ENCODE measurements around the gene AGAP1. TPM values are rescaled to one million over a fixed set of nuclear protein-coding genes. Genes with fewer than 3 reads are reported as not detected.

AGAP1 gene
- total RNA-seq, 2 donors from 2014 or later = 22.5 to 23.9 TPM

DNA sequence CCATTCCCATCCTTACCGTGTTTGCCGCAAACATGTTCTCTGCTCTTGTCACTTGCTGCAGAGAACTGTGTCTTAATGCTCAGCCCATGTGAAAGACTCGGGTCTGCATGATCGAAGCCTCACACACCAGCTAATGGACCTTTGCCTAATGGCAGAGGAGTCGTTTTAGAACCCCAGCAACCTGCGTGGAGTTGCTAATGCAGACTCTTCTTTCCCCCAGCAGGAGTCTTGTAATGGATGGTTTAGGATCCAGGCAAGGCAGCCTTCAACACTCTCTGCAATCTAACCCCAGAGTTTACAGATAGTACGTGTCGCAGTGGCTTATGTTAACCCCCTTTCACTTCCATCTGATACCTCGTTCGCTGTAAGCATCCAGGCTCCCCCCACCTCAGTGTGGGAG lies 316.4 kb downstream of the AGAP1 start:
- intact Hi-C loops (cut with DNase I) = no loop called here
- ATAC-seq = no peak
- DNase-seq = no peak

DNA sequence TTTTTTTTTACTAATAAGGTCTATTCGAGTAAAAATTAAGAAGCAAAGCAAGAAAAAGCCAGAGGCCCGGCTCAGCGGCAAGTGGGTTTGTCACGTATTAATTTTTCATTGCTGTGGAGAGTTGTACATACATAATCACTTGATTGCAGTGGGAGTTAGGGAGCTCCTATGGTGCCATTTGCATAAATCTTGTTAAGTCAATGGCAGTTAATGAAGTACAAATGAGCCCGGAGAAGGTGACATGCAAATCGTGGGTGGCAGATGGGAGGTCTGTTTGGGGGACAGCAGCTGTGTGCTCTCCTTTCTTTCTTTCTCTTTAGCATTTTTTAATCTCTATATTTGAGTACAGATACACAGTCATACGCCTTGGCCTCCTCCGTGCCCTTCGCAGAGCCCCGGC lies 317.0 kb downstream of the AGAP1 start:
- ATAC-seq = no peak
- no peak for DNase-seq
- intact Hi-C loops (cut with DNase I) = no loop called here

DNA sequence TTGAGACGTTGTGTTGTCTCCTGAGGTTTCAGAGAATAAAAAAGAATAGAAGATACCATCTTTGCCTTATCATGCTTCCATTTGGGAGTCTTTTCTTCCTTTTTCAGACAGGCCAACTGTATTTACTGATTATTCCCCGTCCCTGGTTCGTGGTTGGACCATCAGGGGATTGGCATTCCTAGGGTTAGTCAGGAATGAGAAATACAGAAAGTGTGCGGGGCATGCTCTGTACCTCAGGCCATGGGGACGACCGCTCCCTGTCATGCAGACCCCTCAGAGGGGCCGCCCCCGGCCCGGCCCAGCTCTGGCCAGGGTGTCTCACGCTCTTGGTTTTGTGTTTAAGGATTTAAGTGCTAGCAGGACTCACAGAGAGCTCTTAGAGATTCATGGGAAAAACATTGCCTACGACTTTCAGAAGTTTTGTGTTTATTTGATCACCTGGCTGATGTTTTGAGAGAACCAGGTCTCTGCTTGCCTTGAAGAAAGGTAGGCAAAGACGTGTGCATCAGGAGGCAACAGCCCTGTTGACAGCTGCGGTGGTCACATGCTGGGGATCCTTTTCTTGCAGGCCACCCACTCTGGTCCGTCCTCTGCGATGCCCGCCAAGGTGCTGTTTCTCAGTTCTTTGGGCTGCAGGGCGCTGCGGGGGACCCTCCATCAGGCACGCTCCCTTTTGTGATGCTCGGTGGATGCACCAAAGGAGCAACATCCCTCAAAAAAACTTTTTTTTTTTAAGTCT lies 317.8 kb downstream of the AGAP1 start:
- no peak for DNase-seq
- ATAC-seq = no peak
- intact Hi-C loops (cut with DNase I) = no loop called here

DNA sequence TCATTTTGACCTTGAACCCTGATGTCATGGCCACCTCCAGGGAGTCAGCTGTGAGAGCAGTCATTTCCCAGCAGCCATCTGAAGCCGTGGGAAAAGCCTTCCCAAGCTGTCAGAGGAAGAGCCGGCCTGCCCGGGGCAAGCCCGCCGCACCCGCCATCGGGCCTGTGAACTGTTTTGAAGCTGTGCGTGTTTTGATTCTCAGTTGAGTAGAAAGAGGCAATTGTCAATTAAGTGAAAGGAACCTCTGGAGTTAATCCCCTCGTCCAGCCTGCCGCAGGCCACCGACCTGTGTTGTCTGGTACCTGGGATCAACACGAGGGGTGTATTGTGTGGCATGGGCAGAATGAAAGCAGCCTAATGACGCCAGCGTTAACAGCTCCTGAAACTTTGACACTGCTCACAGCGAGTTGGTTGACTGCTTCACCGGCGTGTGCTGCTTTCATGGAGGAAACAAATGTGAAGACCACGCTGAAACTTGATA lies 318.4 kb downstream of the AGAP1 start:
- no peak for ATAC-seq
- intact Hi-C loops (cut with DNase I) = no loop called here

DNA sequence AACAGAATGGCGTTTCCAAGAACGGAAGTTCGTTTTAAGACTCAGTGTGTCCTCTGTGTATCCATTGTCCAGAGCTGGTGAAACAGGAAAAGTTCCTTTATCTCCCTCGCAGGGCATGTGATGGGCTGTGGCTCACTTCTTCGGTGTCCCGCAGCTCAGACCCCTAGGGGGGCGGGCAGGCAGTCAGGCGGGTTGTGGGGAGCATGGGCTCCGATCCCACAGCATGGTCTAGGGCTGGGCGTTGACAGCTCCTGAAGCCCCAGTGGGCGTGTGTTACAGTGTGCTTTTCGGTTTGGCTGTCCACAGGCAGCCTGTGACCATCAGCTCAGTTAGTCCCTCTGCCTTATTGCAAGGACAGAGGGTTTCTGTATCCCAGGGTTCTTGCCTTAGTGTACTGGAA lies 319.6 kb downstream of the AGAP1 start:
- no peak for ATAC-seq
- intact Hi-C loops (cut with DNase I) = no loop called here

More for the DNA sequence above, 318.4 kb downstream of the AGAP1 start:
- DNase-seq = no peak

DNA sequence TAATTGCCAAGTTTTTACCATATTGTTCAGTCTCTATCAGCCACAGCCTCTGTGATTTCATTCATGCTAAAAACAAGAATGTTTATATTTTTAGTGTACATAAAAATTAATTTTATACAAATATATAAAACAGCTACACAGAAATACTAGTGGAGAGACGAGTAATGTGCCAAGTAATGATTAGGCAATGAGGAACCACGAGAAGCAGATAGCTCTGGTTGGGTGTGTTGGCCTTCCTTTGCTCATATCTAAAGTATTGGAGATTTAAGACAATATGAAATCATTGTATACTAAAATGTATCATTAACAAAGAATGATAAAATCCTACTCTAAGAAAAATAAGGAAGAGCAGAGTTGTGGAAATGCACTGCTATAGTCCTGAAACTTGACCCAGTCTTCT lies 326.7 kb downstream of the AGAP1 start:
- ATAC-seq (no peak), DNase-seq (no peak)
- intact Hi-C loops (cut with DNase I) = no loop called here

More for the DNA sequence above, 319.6 kb downstream of the AGAP1 start:
- DNase-seq = no peak

DNA sequence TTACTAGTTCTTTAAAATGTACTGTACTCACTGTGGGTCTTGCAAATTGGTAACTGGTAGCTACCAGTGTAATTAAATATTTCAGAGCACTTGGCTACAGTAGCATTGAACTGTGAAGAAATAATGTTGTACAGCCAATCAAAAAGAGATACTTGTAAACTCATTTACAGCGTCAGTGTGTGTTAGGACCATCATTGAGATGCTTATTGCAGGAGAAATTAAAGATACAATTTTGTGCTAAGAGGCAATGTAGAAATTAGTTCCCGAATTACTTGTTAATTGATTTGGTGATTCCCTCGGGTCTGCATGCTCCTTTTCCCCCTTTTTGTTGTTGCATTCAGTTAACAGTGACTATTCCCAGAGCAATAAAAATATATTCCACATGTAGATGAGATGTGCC lies 330.5 kb downstream of the AGAP1 start:
- ATAC-seq (no peak), DNase-seq (no peak)
- intact Hi-C loops (cut with DNase I) = no loop called here

DNA sequence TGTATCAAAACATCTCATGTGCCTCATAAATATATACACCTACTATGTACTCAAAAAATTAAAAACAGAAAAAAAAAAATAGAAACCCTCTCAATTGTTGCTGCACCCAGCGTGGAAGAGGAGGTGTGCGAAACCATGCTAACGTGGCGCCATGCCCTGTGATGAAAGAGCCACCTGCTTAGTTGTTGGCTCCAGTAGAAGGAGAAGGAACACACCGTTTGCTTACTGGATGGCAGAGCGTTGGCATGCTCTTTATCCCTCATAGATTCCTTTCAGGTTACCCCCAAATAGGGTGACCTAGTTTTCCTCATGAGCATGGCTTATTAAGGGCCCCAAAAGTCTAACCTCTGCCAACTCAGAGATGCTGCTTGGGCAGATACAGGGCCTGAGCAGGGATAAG lies 332.1 kb downstream of the AGAP1 start:
- DNase-seq (no peak), ATAC-seq (no peak)
- intact Hi-C loops (cut with DNase I) = no loop called here

DNA sequence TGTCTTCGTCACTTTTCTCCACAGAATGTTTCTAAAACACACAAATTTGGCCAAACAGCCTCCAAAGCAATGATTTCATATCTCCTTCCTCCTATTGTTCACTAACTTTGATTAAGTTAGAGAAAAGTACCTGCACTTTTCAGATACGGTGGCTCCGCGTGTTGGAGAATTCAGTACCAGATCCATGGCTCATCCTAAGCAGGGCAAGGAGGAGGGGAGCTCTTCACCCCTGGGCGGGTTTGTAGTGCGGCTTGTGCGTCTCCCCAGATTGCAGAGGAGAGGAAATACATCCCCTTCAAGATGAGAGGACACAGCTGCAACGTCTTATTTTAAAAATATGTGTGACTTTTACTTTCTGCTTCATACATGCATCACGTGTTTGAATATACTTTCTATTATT lies 333.0 kb downstream of the AGAP1 start:
- intact Hi-C loops (cut with DNase I) = no loop called here
- no peak for DNase-seq
- no peak for ATAC-seq

DNA sequence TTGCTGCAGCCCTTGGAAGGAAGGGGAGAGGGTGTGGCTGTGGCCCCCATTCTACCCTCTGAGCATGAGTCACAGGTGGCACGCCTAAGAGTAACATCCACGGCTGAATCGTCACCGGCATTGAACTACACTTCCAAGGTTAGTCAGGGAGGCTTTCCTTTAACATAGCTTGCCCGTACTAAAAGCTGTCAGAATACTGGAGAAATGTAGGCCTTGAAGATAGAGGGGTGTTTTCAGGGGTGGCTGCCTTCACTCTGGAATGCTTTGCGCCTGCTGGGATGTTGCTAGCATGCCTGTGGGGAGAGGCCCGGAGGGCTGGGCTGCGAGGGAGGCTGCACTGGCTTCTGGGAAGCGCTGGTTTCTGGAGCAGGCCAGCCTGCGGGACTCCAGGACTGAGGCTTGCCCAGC lies 333.7 kb downstream of the AGAP1 start:
- ATAC-seq (no peak), DNase-seq (no peak)
- intact Hi-C loops (cut with DNase I) = no loop called here

DNA sequence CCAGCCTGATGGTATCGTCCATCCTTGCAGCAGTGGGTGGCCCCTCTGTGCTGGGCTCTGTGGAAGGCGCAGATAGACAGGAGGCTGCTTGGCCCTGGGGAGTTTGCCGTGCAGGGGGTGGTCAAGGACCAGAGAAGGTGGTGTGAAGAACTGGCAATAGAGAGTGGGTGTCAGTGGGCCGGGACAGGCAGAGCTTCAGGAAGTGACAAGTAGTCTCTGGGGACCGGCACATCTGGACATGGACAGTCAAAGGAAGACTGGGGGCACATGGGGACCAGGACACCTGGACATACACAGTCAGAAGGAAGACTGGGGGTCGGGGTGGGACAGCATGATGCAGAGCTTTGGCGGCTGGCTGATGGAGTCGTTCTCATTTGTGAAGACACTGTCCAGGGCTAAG lies 335.9 kb downstream of the AGAP1 start:
- intact Hi-C loops (cut with DNase I) = no loop called here
- DNase-seq = no peak

DNA sequence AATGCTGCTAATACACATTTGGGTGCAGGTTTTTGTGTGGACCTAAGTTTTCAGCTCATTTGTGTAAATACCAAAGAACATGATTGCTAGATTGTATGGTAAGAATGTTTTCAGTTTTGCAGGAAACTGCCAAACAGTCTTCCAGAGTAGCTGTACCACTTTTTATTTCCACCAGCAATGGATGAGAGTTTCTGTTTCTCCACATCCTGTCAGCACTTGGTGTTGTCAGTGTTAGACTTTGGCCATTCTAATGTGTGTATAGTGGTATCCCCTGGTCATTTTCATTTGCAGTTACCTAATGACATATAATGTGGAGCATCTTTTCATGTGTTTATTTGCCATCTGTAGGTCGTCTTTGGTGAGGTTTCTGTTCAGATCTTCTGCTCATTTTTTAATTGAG lies 337.9 kb downstream of the AGAP1 start:
- ATAC-seq = no peak
- DNase-seq = no peak
- intact Hi-C loops (cut with DNase I) = no loop called here

More for the DNA sequence above, 335.9 kb downstream of the AGAP1 start:
- no peak for ATAC-seq

DNA sequence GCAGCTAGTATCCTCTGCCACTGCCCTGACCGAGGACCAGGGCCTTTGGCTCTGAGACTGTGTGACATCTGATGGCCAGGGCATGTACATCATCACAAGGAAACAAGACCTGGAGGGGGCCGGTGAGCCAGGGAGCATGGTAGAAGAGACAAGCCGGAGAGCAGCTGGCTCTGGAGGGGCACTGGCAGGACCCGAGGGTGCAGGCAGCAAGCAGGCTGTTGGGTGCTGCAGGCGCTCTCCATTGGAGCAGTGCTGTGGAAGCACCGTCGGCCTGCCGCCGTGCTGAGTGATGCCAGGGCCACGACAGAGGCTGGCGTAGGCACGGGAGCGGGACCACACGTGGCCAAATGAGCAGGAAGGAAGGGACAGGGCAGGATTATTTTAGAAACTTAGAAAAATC lies 339.1 kb downstream of the AGAP1 start:
- intact Hi-C loops (cut with DNase I) = no loop called here
- ATAC-seq (no peak), DNase-seq (no peak)

DNA sequence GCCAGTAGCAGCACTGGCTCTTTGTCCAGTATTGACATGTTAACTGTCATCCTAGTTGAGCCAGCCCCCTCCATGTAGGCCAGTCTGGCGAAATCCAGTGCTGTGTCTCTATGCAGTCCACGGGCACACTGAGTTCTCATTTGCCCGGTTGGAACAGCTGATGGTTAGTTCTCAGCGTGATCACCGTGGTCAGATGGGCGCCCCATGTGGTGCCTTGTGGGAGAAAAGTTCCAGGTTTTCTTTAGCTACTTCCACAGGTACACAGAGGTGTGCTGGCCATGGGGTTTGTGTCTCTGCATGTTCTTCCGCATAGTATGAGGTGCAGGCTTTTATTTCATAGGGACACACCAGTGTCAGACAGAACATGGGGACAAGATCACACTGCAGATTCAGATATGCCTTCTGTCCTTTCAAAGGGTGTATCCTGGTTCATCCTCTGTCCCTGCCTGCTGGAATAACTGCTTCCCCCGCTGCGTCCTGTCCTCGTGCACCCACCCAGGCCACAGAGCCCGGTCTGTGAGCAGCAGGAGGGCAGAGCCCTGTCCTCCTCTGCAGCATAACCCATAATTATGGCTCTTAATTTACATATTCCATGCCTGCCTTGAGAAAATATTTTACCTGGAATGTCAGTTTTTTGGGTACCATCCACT lies 340.3 kb downstream of the AGAP1 start:
- DNase-seq (no peak), ATAC-seq (no peak)
- intact Hi-C loops (cut with DNase I) = no loop called here

DNA sequence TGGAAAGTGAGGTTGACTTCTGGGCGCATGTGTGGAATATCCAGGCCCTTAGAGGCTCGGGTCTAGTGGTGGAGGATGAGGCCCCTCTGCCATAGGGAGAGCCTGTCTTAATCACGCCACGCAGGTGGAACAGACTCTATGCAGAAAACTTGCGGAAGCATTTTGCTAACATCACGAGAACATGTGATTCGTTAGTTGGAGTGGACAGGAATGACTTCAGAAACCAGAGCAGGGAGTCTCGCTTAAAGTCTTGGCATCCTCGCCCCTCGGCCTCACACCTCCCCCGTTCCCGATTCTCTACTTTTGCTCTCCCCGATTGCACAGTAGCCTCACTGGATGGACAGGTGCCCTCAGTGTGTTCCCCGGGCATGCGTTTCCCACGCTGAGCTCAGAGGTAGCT lies 340.9 kb downstream of the AGAP1 start:
- intact Hi-C loops (cut with DNase I) = no loop called here
- ATAC-seq (no peak), DNase-seq (no peak)

DNA sequence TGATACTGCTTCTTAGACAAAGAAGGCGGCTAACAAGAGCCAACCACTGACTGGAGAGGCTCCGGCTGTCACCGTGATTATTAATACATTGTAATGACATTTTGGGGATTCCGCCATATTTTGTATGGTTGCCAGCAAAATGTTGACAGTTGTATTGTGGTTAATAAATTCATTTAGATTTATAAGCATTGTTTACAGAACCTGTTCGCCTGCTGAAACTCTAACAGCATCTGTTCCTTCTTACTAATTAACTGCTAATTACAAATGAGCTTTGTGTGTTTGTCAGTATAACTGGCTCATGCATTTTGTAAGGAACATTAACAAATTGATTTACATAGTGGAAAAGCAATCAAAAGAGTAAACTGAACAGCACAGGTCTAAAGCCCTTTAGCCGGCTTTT lies 342.0 kb downstream of the AGAP1 start:
- no peak for DNase-seq

DNA sequence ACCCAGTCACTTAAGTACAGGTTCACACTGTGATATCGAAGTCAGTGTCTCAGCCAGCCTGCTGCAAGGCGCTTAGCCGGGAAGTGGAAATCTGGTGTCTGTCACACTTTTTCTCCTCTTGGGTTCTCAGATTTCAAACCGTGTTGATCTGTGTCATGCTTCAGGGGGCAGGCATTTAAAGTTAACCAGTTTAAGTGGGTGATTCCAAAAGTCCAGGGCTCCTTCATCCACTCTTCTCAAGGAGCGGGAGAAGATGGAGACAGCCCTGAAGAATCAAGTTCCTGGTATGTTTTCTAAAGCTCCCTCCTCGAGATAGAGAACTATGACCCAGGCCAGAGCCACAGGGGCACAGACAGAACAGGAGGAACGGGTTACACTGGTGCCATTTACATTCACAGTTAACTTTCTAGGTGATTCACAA lies 342.7 kb downstream of the AGAP1 start:
- ATAC-seq = no peak
- DNase-seq = no peak
- intact Hi-C loops (cut with DNase I) = no loop called here

More for the DNA sequence above, 342.0 kb downstream of the AGAP1 start:
- intact Hi-C loops (cut with DNase I) = no loop called here
- ATAC-seq = no peak

DNA sequence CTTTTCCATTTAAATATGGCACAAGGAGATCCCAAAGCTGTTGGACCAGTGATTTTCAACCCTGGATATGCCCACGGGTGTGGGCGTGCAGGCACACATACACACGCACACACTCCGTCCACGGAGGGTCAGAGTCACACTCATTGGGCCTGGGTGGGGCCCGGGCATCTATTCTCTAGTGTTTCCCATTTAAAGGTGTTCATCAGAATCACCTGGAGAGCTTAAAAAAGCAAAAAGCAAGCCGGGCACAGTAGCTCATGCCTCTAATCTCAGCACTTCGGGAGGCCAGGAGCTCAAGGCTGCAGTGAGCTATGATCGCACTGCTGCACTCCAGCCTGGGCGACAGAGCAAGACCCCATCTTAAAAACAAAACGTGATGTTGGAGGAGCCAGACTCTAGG lies 345.4 kb downstream of the AGAP1 start:
- intact Hi-C loops (cut with DNase I) = no loop called here
- DNase-seq = no peak
- ATAC-seq = no peak

DNA sequence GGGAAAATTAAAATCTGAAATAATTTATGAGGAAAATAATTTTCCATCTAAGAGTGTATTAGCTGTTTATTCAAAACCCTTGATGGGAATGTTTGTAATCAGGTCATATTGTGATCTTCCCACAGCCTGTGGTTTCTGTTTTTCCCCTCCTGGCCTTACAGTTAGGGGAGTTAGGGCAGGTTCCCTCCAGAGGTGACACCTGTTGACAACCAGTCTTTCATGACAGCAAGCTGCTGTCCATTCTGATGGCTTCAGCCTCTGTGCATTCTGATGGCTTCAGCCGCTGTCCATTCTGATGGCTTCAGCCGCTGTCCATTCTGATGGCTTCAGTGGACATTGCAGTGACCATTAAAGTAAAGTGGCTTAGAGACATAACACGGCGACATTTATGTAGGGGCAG lies 346.1 kb downstream of the AGAP1 start:
- DNase-seq (no peak), ATAC-seq (no peak)
- intact Hi-C loops (cut with DNase I) = no loop called here

DNA sequence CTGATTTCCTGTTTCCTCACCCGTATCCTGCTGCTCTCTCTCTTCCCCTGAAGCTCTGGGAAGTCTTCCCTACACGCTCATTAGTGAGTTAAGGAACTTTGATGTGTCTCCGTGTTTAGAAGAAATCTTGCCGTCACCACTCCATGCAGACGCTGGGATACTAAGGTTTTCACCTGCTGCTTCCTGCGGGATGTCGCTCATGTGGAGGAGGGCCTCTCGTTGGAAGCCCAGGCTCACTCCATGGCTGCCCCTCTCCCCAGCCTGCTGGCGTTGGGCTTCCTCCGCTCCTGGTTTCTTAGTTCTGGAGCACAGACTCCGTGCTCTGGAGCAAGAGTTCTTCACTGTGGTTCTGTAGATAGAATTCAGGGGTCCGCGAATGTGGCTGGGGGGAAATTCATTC lies 348.0 kb downstream of the AGAP1 start:
- intact Hi-C loops (cut with DNase I) = no loop called here
- DNase-seq = no peak
- ATAC-seq = no peak

DNA sequence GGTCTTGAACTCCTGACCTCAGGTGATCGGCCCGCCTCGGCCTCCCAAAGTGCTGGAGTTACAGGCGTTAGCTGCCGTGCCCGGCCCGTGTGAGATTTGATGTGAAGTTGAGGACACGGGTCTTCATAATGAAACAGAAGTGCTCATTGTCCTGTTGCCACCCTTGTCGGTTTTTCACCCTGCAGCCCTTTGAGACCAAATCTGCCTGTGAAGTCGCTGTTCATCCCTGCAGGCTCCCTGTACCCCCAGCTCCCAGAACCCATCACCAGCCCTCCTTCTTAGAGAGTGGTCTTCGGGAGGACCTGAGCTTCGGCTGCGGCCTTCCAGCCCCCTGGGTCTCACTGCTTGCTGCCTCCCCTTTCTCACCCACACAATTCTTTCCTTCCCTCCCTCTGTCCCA lies 349.1 kb downstream of the AGAP1 start:
- intact Hi-C loops (cut with DNase I) = no loop called here
- DNase-seq (no peak), ATAC-seq (no peak)
